HL-60/S4 treated with phorbol 12-myristate 13-acetate at 8.2 ng/mL for 4 days and 3 days (cell line): ENCODE data around the gene PMM1.
"Not testable (repeated sequence)": the region's sequence is repeated elsewhere in the genome, so short reads cannot be mapped to it uniquely, and the experiment has no call there.

Experiments used
- in situ Hi-C: fragments of 300-500 bp; cut with MboI; formaldehyde crosslinking; loops from 2 replicates; pipeline ENCODE4 v1.15.0; 2022; ENCODE audit warnings: low sequenced_read_pairs

Gene PMM1

GRCh38 chr22:41565403-41566054, 24.1 kb downstream of the PMM1 start:
- in situ Hi-C loops: no loop called here

- in situ Hi-C loops: no loop called here
These were observed 25.1 kb downstream of the PMM1 start for GRCh38 chr22:41564563-41564962.

GRCh38 chr22:41563051-41563711, 26.5 kb downstream of the PMM1 start:
- in situ Hi-C loops: no loop called here

GRCh38 chr22:41562461-41562860, 27.2 kb downstream of the PMM1 start:
- in situ Hi-C loops: no loop called here

- in situ Hi-C loops: no loop called here
These were observed 27.9 kb downstream of the PMM1 start for GRCh38 chr22:41561788-41562187.

GRCh38 chr22:41561335-41561734, 28.3 kb downstream of the PMM1 start:
- in situ Hi-C loops: no loop called here

GRCh38 chr22:41560095-41560471, 29.6 kb downstream of the PMM1 start:
- in situ Hi-C loops: no loop called here

GRCh38 chr22:41558241-41558630, 31.4 kb downstream of the PMM1 start:
- in situ Hi-C loops: not testable (repeated sequence)

GRCh38 chr22:41557401-41558240, 32.0 kb downstream of the PMM1 start:
- in situ Hi-C loops: no loop called here

- in situ Hi-C loops: no loop called here
These were observed 33.1 kb downstream of the PMM1 start for GRCh38 chr22:41556561-41556960.

- in situ Hi-C loops: no loop called here
These were observed 34.2 kb downstream of the PMM1 start for GRCh38 chr22:41555325-41555982.

GRCh38 chr22:41551877-41552582, 37.6 kb downstream of the PMM1 start:
- in situ Hi-C loops: no loop called here

- in situ Hi-C loops: no loop called here
These were observed 38.6 kb downstream of the PMM1 start for GRCh38 chr22:41550952-41551491.

- in situ Hi-C loops: no loop called here
These were observed 40.8 kb downstream of the PMM1 start for GRCh38 chr22:41548830-41549211.

GRCh38 chr22:41544671-41545476, 44.8 kb downstream of the PMM1 start:
- in situ Hi-C loops: no loop called here

GRCh38 chr22:41543854-41544670, 45.6 kb downstream of the PMM1 start, which contains the start of gene POLR3H:
POLR3H (minus strand) TSS chr22:41544470; CDS start chr22:41544101, 369 bp downstream.
- in situ Hi-C loops: no loop called here

GRCh38 chr22:41542224-41542623, 47.4 kb downstream of the PMM1 start:
- in situ Hi-C loops: no loop called here

GRCh38 chr22:41541484-41541883, 48.2 kb downstream of the PMM1 start:
- in situ Hi-C loops: no loop called here

GRCh38 chr22:41540365-41540764, 49.3 kb downstream of the PMM1 start:
- in situ Hi-C loops: no loop called here
